Stimulated activated naive B cell treated with anti-CD40 and anti-IgM and Interleukin-4, amounts not matched to agents 10 μg/mL and 1 μg/mL and 100 μg/mL, for 72 hours (primary cell): ENCODE measurements around the gene ACHE.
A peak's percentile ranks its signal among the peaks of the same experiment; 100 is the strongest.
"Not testable (repeated sequence)": the region's sequence is repeated elsewhere in the genome, so short reads cannot be mapped to it uniquely, and the experiment has no call there.

Experiments
- ATAC-seq, 2 donors: fragments of 150-1000 bp; cut with Tn5 transposase; replicated peaks; 2 replicates each; pipeline ENCODE4 v1.10.0; 2021; ENCODE audit warnings: moderate library complexity in 1 of 2
- DNase-seq: peaks from one replicate; pipeline ENCODE4 v3.0.0; 2021
- H3K27ac Mint-ChIP-seq: one replicate; pipeline ENCODE4 v1.8.0; 2022; ENCODE audit warnings: mild to moderate bottlenecking, mixed read lengths
- H3K27me3 Mint-ChIP-seq, 2 donors: one replicate each; pipeline ENCODE4 v1.8.0; 2022; ENCODE audit warnings: mixed read lengths in 2 of 2
- H3K36me3 Mint-ChIP-seq, 2 donors: one replicate each; pipeline ENCODE4 v1.8.0; 2022; ENCODE audit warnings: mixed read lengths in 2 of 2, mild to moderate bottlenecking in 1 of 2
- H3K4me1 Mint-ChIP-seq, 2 donors: one replicate each; pipeline ENCODE4 v1.8.0; 2022; ENCODE audit warnings: mixed read lengths in 2 of 2, mild to moderate bottlenecking in 1 of 2
- H3K4me3 Mint-ChIP-seq, 2 donors: one replicate each; pipeline ENCODE4 v1.8.0; 2022; ENCODE audit warnings: mild to moderate bottlenecking in 2 of 2, mixed read lengths in 2 of 2, moderate library complexity in 1 of 2
- H3K9me3 Mint-ChIP-seq, 2 donors: one replicate each; pipeline ENCODE4 v1.8.0; 2022; ENCODE audit warnings: mixed read lengths in 2 of 2, mild to moderate bottlenecking in 1 of 2

The ACHE gene

GRCh38 chr7:100867040-100867775 lies 28.5 kb downstream of the ACHE start, which contains the start of gene TRIP6:
TRIP6 (plus strand) TSS chr7:100867387; CDS start chr7:100867498, 111 bp downstream.
- Mint-ChIP-seq H3K27me3 (no peaks in the 10 kb centered on the region), H3K36me3 (peaks cover 31 to 44% of the 10 kb centered on the region in 2 donors), H3K27ac (peak within 1 kb of the TSS; percentile 98), H3K4me3 (peak within 1 kb of the TSS; percentile 92 to 95), H3K9me3 (no peaks in the 10 kb centered on the region), H3K4me1 (peaks cover 25 to 37% of the 10 kb centered on the region in 2 donors)
- ATAC-seq (peak; percentile 63 to 67), DNase-seq (peak; percentile 53)

GRCh38 chr7:100866729-100867039 lies 29.0 kb downstream of the ACHE start:
- DNase-seq: no peak
- peak overlapping the region; percentile 98 for H3K27ac Mint-ChIP-seq
- H3K27me3 Mint-ChIP-seq: no peaks in the 10 kb centered on the region
- peak overlapping the region; percentile 92 to 95 for H3K4me3 Mint-ChIP-seq
- peaks cover 25 to 37% of the 10 kb centered on the region in 2 donors for H3K4me1 Mint-ChIP-seq
- H3K9me3 Mint-ChIP-seq: no peaks in the 10 kb centered on the region
- peak in 1 of 2 donors; percentile 6 for ATAC-seq
- peaks cover 33 to 46% of the 10 kb centered on the region in 2 donors for H3K36me3 Mint-ChIP-seq

GRCh38 chr7:100865938-100866728 lies 29.6 kb downstream of the ACHE start:
- H3K27me3 Mint-ChIP-seq: no peaks in the 10 kb centered on the region
- peaks cover 21 to 37% of the 10 kb centered on the region in 2 donors for H3K4me1 Mint-ChIP-seq
- no peaks in the 10 kb centered on the region for H3K9me3 Mint-ChIP-seq
- H3K4me3 Mint-ChIP-seq: peak overlapping the region; percentile 92 to 95
- H3K27ac Mint-ChIP-seq: peak overlapping the region; percentile 98
- ATAC-seq: peak; percentile 56 to 67
- H3K36me3 Mint-ChIP-seq: peaks cover 29 to 42% of the 10 kb centered on the region in 2 donors
- DNase-seq: no peak

GRCh38 chr7:100865372-100865911 lies 30.2 kb downstream of the ACHE start:
- peak in 1 of 2 donors; percentile 1 for ATAC-seq
- DNase-seq: no peak
- Mint-ChIP-seq H3K36me3 (peaks cover 32 to 43% of the 10 kb centered on the region in 2 donors), H3K27me3 (no peaks in the 10 kb centered on the region), H3K27ac (peak overlapping the region; percentile 98), H3K4me3 (peak overlapping the region; percentile 92 to 95), H3K4me1 (peaks cover 19 to 37% of the 10 kb centered on the region in 2 donors), H3K9me3 (no peaks in the 10 kb centered on the region)

GRCh38 chr7:100864263-100864845 lies 31.3 kb downstream of the ACHE start:
- Mint-ChIP-seq H3K4me1 (peaks cover 23 to 44% of the 10 kb centered on the region in 2 donors), H3K27me3 (no peaks in the 10 kb centered on the region), H3K36me3 (peaks cover 36 to 51% of the 10 kb centered on the region in 2 donors), H3K27ac (peak overlapping the region; percentile 56), H3K9me3 (no peaks in the 10 kb centered on the region), H3K4me3 (no peak overlapping the region)
- DNase-seq (no peak), ATAC-seq (no peak)

GRCh38 chr7:100863406-100863950 lies 32.2 kb downstream of the ACHE start:
- H3K4me3 Mint-ChIP-seq: no peak overlapping the region
- H3K9me3 Mint-ChIP-seq: no peaks in the 10 kb centered on the region
- ATAC-seq: no peak
- H3K27me3 Mint-ChIP-seq: no peaks in the 10 kb centered on the region
- H3K4me1 Mint-ChIP-seq: peaks cover 21 to 37% of the 10 kb centered on the region in 2 donors
- no peak overlapping the region for H3K27ac Mint-ChIP-seq
- H3K36me3 Mint-ChIP-seq: peaks cover 37 to 57% of the 10 kb centered on the region in 2 donors
- DNase-seq: no peak

- Mint-ChIP-seq H3K4me1 (peaks cover 8 to 25% of the 10 kb centered on the region in 2 donors), H3K9me3 (no peaks in the 10 kb centered on the region), H3K27ac (no peak overlapping the region), H3K27me3 (no peaks in the 10 kb centered on the region), H3K36me3 (peaks cover 43 to 56% of the 10 kb centered on the region in 2 donors), H3K4me3 (no peak overlapping the region)
- DNase-seq: no peak
- ATAC-seq: no peak
These were observed 34.1 kb downstream of the ACHE start for GRCh38 chr7:100861616-100861985.

- ATAC-seq: no peak
- peaks cover 6 to 19% of the 10 kb centered on the region in 2 donors for H3K4me1 Mint-ChIP-seq
- H3K9me3 Mint-ChIP-seq: no peaks in the 10 kb centered on the region
- no peaks in the 10 kb centered on the region for H3K27me3 Mint-ChIP-seq
- no peak overlapping the region for H3K4me3 Mint-ChIP-seq
- DNase-seq: no peak
- no peak overlapping the region for H3K27ac Mint-ChIP-seq
- peaks cover 43 to 57% of the 10 kb centered on the region in 2 donors for H3K36me3 Mint-ChIP-seq
These were observed 34.7 kb downstream of the ACHE start for GRCh38 chr7:100860702-100861615.

- H3K36me3 Mint-ChIP-seq: peaks cover 51 to 66% of the 10 kb centered on the region in 2 donors
- no peaks in the 10 kb centered on the region for H3K27me3 Mint-ChIP-seq
- no peak overlapping the region for H3K27ac Mint-ChIP-seq
- no peak for DNase-seq
- H3K4me1 Mint-ChIP-seq: peaks cover 11 to 20% of the 10 kb centered on the region in 2 donors
- no peak for ATAC-seq
- H3K4me3 Mint-ChIP-seq: no peak overlapping the region
- no peaks in the 10 kb centered on the region for H3K9me3 Mint-ChIP-seq
These were observed 35.8 kb downstream of the ACHE start for GRCh38 chr7:100859856-100860255.

GRCh38 chr7:100856871-100857282 lies 38.8 kb downstream of the ACHE start:
- no peak overlapping the region for H3K4me3 Mint-ChIP-seq
- peaks cover 24 to 48% of the 10 kb centered on the region in 2 donors for H3K4me1 Mint-ChIP-seq
- no peaks in the 10 kb centered on the region for H3K9me3 Mint-ChIP-seq
- ATAC-seq (no peak), DNase-seq (no peak)
- H3K27ac Mint-ChIP-seq: no peak overlapping the region
- no peaks in the 10 kb centered on the region for H3K27me3 Mint-ChIP-seq
- H3K36me3 Mint-ChIP-seq: peaks cover 40 to 48% of the 10 kb centered on the region in 2 donors

GRCh38 chr7:100855515-100855914 lies 40.2 kb downstream of the ACHE start:
- no peak overlapping the region for H3K4me3 Mint-ChIP-seq
- H3K27me3 Mint-ChIP-seq: no peaks in the 10 kb centered on the region
- no peaks in the 10 kb centered on the region for H3K9me3 Mint-ChIP-seq
- H3K36me3 Mint-ChIP-seq: peaks cover 34 to 41% of the 10 kb centered on the region in 2 donors
- ATAC-seq (no peak), DNase-seq (no peak)
- peaks cover 26 to 50% of the 10 kb centered on the region in 2 donors for H3K4me1 Mint-ChIP-seq
- H3K27ac Mint-ChIP-seq: no peak overlapping the region

- H3K36me3 Mint-ChIP-seq: peaks cover 30 to 35% of the 10 kb centered on the region in 2 donors
- not testable (repeated sequence) for H3K27me3 Mint-ChIP-seq, DNase-seq, H3K27ac Mint-ChIP-seq, ATAC-seq, H3K9me3 Mint-ChIP-seq, H3K4me3 Mint-ChIP-seq
- peaks cover 24 to 49% of the 10 kb centered on the region in 2 donors for H3K4me1 Mint-ChIP-seq
These were observed 40.8 kb downstream of the ACHE start for GRCh38 chr7:100854899-100855298.
